Vagina (tissue), 2 donors: ENCODE data around the gene TMEM135.
"Not testable (repeated sequence)": the region's sequence is repeated elsewhere in the genome, so short reads cannot be mapped to it uniquely, and the experiment has no call there.

Source experiments
- POLR2A ChIP-seq, 2 donors: fragments of 450-650 bp; IDR thresholded peaks; one replicate each; pipeline ENCODE4 v1.6.1; 2017; ENCODE audit warnings: antibody characterized with exemption in 2 of 2, mild to moderate bottlenecking in 2 of 2, moderate library complexity in 2 of 2
- TF ChIP-seq, protein P1 (sequence below), 3 experiments: fragments of 450-650 bp in 2 of 3; fragments of 200-600 bp in 1 of 3; sonication (generic) in 1 of 3; IDR thresholded peaks; one replicate each; pipeline ENCODE4 v1.5.1; 2017 to 2019; ENCODE audit warnings: antibody characterized with exemption in 3 of 3, mild to moderate bottlenecking in 2 of 3, moderate library complexity in 2 of 3

- TF ChIP-seq, protein P1, sequence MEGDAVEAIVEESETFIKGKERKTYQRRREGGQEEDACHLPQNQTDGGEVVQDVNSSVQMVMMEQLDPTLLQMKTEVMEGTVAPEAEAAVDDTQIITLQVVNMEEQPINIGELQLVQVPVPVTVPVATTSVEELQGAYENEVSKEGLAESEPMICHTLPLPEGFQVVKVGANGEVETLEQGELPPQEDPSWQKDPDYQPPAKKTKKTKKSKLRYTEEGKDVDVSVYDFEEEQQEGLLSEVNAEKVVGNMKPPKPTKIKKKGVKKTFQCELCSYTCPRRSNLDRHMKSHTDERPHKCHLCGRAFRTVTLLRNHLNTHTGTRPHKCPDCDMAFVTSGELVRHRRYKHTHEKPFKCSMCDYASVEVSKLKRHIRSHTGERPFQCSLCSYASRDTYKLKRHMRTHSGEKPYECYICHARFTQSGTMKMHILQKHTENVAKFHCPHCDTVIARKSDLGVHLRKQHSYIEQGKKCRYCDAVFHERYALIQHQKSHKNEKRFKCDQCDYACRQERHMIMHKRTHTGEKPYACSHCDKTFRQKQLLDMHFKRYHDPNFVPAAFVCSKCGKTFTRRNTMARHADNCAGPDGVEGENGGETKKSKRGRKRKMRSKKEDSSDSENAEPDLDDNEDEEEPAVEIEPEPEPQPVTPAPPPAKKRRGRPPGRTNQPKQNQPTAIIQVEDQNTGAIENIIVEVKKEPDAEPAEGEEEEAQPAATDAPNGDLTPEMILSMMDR (IDR thresholded peaks at IDR 0.05), result not testable (repeated sequence)
- TF ChIP-seq POLR2A (IDR thresholded peaks at IDR 0.05), result not testable (repeated sequence)
Measured at GRCh38 chr11:87149782-87150181, 112.0 kb downstream of the TMEM135 start.
